Panc1 (cell line): ENCODE measurements around the gene MTARC2. TPM values are rescaled to one million over a fixed set of nuclear protein-coding genes. Genes with fewer than 3 reads are reported as not detected.

Experiments
- ATAC-seq: fragments of 200-7000 bp; cut with Tn5 transposase; 2 replicates; pipeline ENCODE4 v1.9.1; 2020; ENCODE audit warnings: mild to moderate bottlenecking, moderate library complexity
- BruUV-seq: library from RNA; stranded (reverse); fragments of 400-500 nt; replicated peaks from 2 replicates; lab custom pipeline; 2021; lab: Mats Ljungman, UMichigan
- CTCF ChIA-PET: fragments of 300-600 bp; sonication (Branson Sonifier 250); formaldehyde crosslinking; loops from one replicate; lab custom pipeline; 2022; ENCODE audit warnings: antibody characterized with exemption; lab: Charles Lee
- POLR2A ChIA-PET: fragments of 300-600 bp; sonication (Branson Sonifier 250); formaldehyde crosslinking; loops from one replicate; lab custom pipeline; 2022; ENCODE audit warnings: antibody characterized with exemption; lab: Charles Lee
- DNase-seq: peaks from one replicate; pipeline ENCODE4 v3.0.0-alpha.2; 2010; ENCODE audit warnings: low read depth, low spot score
- H3K27ac ChIP-seq: 2 replicates; pipeline ENCODE4 v1.5.1; 2011; ENCODE audit warnings: mild to moderate bottlenecking, low read length, inconsistent platforms
- H3K27me3 ChIP-seq: fragments of 200-500 bp; sonication (Bioruptor generic); 2 replicates; pipeline ENCODE4 v1.6.0; 2014; ENCODE audit warnings: low read length, inconsistent platforms; ENCODE audit not compliant: control insufficient read depth, insufficient read depth
- H3K36me3 ChIP-seq: fragments of 200-500 bp; sonication (Bioruptor generic); 2 replicates; pipeline ENCODE4 v1.5.1; 2014; ENCODE audit warnings: inconsistent platforms, mild to moderate bottlenecking, low read length, moderate library complexity; ENCODE audit not compliant: control insufficient read depth, insufficient read depth
- H3K4me1 ChIP-seq: 2 replicates; pipeline ENCODE4 v1.5.1; 2011; ENCODE audit warnings: inconsistent platforms, mild to moderate bottlenecking, low read length, moderate library complexity; ENCODE audit not compliant: control insufficient read depth, insufficient read depth
- H3K4me3 ChIP-seq, 2 experiments: 2 replicates each; pipeline ENCODE4 v1.5.1; 2011 to 2012; ENCODE audit warnings: low read depth in 2 of 2, low read length in 2 of 2, mild to moderate bottlenecking in 2 of 2, inconsistent platforms in 1 of 2, moderate library complexity in 1 of 2
- H3K9me3 ChIP-seq: fragments of 200-500 bp; sonication (Bioruptor generic); 2 replicates; pipeline ENCODE4 v1.5.1; 2014; ENCODE audit warnings: low read depth, mild to moderate bottlenecking, inconsistent platforms, low read length, moderate library complexity; ENCODE audit not compliant: control insufficient read depth, insufficient read depth
- POLR2AphosphoS5 ChIP-seq: IDR thresholded peaks from 2 replicates; pipeline ENCODE4 v1.6.1; 2012; ENCODE audit warnings: mild to moderate bottlenecking, low read depth, low read length, moderate library complexity
- REST ChIP-seq, 2 experiments: IDR thresholded peaks; 2 replicates each; pipeline ENCODE4 v1.6.1; 2011 to 2012; ENCODE audit warnings: low read depth in 2 of 2, control low read depth in 1 of 2, low read length in 1 of 2, mild to moderate bottlenecking in 1 of 2, moderate library complexity in 1 of 2; ENCODE audit not compliant: insufficient read depth in 1 of 2
- SIN3A ChIP-seq: IDR thresholded peaks from 2 replicates; pipeline ENCODE4 v1.6.1; 2012; ENCODE audit warnings: low read depth, mild to moderate bottlenecking, low read length, moderate library complexity, borderline replicate concordance; ENCODE audit not compliant: insufficient read depth
- TCF7L2 ChIP-seq: IDR thresholded peaks from 2 replicates; pipeline ENCODE4 v1.6.1; 2011; ENCODE audit warnings: mild to moderate bottlenecking, low read depth, low read length, inconsistent platforms
- in situ Hi-C: cut with HindIII; loops from 2 replicates; pipeline ENCODE4 v1.10.0; 2016; ENCODE audit warnings: low sequenced_read_pairs, low pct_unique_long_range_greater_than_20kb
- intact Hi-C: fragments of 100-400 bp; cut with micrococcal nuclease; formaldehyde crosslinking; loops from one replicate; pipeline ENCODE4 v1.10.0; 2022; ENCODE audit not compliant: unreplicated experiment
- total RNA-seq: library from RNA; stranded (reverse); gene quantifications from one replicate; pipeline ENCODE4 v1.2.1, GENCODE V29; 2021; ENCODE audit not compliant: unreplicated experiment
- TF ChIP-seq, protein P1 (sequence below): fragments of 450-650 bp; IDR thresholded peaks from 2 replicates; pipeline ENCODE4 v1.5.1; 2017; ENCODE audit warnings: mild to moderate bottlenecking

The MTARC2 gene
- total RNA-seq, 1 experiment from 2014 or later: 10.1 TPM

GRCh38 chr1:220806408-220806807, 58.3 kb downstream of the MTARC2 start:
- no TSS peak for BruUV-seq
- in situ Hi-C loops (no loop called here), intact Hi-C loops (no loop called here)
- DNase-seq (no peak), ATAC-seq (no peak)
- no peaks in the 10 kb centered on the region for H3K9me3 ChIP-seq
- ChIA-PET CTCF (no interaction called here), POLR2A (no interaction called here)
- no peaks in the 10 kb centered on the region for H3K36me3 ChIP-seq
- H3K27me3 ChIP-seq: no peaks in the 10 kb centered on the region; the same call in 1 of the 2 replicates
- H3K4me3 ChIP-seq: no peak overlapping the region
- TF ChIP-seq REST (IDR thresholded peaks at IDR 0.05; ENCODE audit: insufficient read depth in 1 of 2, low read depth in 2 of 2, low read length in 1 of 2) (no peak), POLR2AphosphoS5 (no peak), SIN3A (no peak), TCF7L2 (no peak)
- TF ChIP-seq, protein P1, sequence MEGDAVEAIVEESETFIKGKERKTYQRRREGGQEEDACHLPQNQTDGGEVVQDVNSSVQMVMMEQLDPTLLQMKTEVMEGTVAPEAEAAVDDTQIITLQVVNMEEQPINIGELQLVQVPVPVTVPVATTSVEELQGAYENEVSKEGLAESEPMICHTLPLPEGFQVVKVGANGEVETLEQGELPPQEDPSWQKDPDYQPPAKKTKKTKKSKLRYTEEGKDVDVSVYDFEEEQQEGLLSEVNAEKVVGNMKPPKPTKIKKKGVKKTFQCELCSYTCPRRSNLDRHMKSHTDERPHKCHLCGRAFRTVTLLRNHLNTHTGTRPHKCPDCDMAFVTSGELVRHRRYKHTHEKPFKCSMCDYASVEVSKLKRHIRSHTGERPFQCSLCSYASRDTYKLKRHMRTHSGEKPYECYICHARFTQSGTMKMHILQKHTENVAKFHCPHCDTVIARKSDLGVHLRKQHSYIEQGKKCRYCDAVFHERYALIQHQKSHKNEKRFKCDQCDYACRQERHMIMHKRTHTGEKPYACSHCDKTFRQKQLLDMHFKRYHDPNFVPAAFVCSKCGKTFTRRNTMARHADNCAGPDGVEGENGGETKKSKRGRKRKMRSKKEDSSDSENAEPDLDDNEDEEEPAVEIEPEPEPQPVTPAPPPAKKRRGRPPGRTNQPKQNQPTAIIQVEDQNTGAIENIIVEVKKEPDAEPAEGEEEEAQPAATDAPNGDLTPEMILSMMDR: no peak
- H3K27ac ChIP-seq: no peak overlapping the region
- H3K4me1 ChIP-seq: no peaks in the 10 kb centered on the region

GRCh38 chr1:220807726-220808125, 59.6 kb downstream of the MTARC2 start:
- Histone ChIP-seq H3K4me1 (no peaks in the 10 kb centered on the region), H3K27ac (no peak overlapping the region), H3K4me3 (no peak overlapping the region), H3K9me3 (no peaks in the 10 kb centered on the region), H3K27me3 (no peaks in the 10 kb centered on the region; the same call in 1 of the 2 replicates), H3K36me3 (no peaks in the 10 kb centered on the region)
- in situ Hi-C loops (no loop called here), intact Hi-C loops (no loop called here)
- no peak for DNase-seq
- ChIA-PET CTCF (no interaction called here), POLR2A (no interaction called here)
- BruUV-seq: no TSS peak
- ATAC-seq: no peak
- TF ChIP-seq, protein P1: no peak
- no peak for TF ChIP-seq TCF7L2
- no peak for TF ChIP-seq SIN3A
- no peak for TF ChIP-seq REST (IDR thresholded peaks at IDR 0.05; ENCODE audit: insufficient read depth in 1 of 2, low read depth in 2 of 2, low read length in 1 of 2)
- TF ChIP-seq POLR2AphosphoS5: no peak
